Stomach (tissue), 9 donors: ENCODE data around the gene MRPS17. TPM values are rescaled to one million over a fixed set of nuclear protein-coding genes. Genes with fewer than 3 reads are reported as not detected.

ENCODE experiments used
- DNase-seq, 2 donors: peaks; one replicate each; pipeline versions ENCODE4 v3.0.0 to v3.0.0-alpha.2; 2013 to 2019
- H3K27ac ChIP-seq, 5 donors: fragments of 200-600 bp in 4 of 5; sonication (generic) in 4 of 5; one replicate each; pipeline ENCODE4 v1.5.1; 2013 to 2019; ENCODE audit warnings: mild to moderate bottlenecking in 1 of 5, moderate library complexity in 1 of 5
- H3K27me3 ChIP-seq, 3 donors: fragments of 200-600 bp; sonication (generic); one replicate each; pipeline ENCODE4 v1.5.1; 2017 to 2019; ENCODE audit warnings: mixed run types in 1 of 3
- H3K36me3 ChIP-seq, 4 donors: fragments of 200-600 bp; sonication (generic); 1 replicate in 3 of 4; 2 replicates in 1 of 4; pipeline ENCODE4 v1.5.1; 2016 to 2019
- H3K4me1 ChIP-seq, 4 donors: fragments of 200-600 bp; sonication (generic); one replicate each; pipeline ENCODE4 v1.5.1; 2016 to 2019
- H3K4me3 ChIP-seq, 4 donors: fragments of 200-600 bp; sonication (generic) in 3 of 4; one replicate each; pipeline ENCODE4 v1.5.1; 2016 to 2019; ENCODE audit warnings: mild to moderate bottlenecking in 1 of 4
- H3K9me3 ChIP-seq, 4 donors: fragments of 200-600 bp; sonication (generic); one replicate each; pipeline ENCODE4 v1.5.1; 2016 to 2019
- CTCF ChIP-seq, 7 experiments: fragments of 450-650 bp in 4 of 7; fragments of 200-600 bp in 3 of 7; sonication (generic) in 3 of 7; IDR thresholded peaks; one replicate each; pipeline ENCODE4 v1.5.1; 2016 to 2019; ENCODE audit warnings: antibody characterized with exemption in 7 of 7, control low read depth in 2 of 7, mild to moderate bottlenecking in 1 of 7
- EP300 ChIP-seq: sonication (generic); formaldehyde crosslinking; IDR thresholded peaks from one replicate; pipeline ENCODE4 v1.6.1; 2017; ENCODE audit warnings: antibody characterized with exemption
- POLR2A ChIP-seq, 4 donors: fragments of 450-650 bp; IDR thresholded peaks; one replicate each; pipeline ENCODE4 v1.6.1; 2016; ENCODE audit warnings: antibody characterized with exemption in 4 of 4, control low read depth in 2 of 4, mild to moderate bottlenecking in 1 of 4, moderate library complexity in 1 of 4
- POLR2AphosphoS5 ChIP-seq, 3 donors: sonication (generic); formaldehyde crosslinking; IDR thresholded peaks; one replicate each; pipeline ENCODE4 v1.6.1; 2016; ENCODE audit warnings: antibody characterized with exemption in 3 of 3
- WGBS, 5 donors: extraction: QIAGEN DNeasy Blood & Tissue Kit in 3 of 5; methylation state at CpG; one replicate each; pipeline versions ENCODE4 v1.1.5 to v1.1.7; 2013 to 2018; 5-methylcytosine and 5-hydroxymethylcytosine counted together
- intact Hi-C: fragments of 100-400 bp; cut with DNase I; formaldehyde crosslinking; loops from one replicate; pipeline ENCODE4 v1.15.1; 2023; ENCODE audit warnings: low total_unique reads
- polyA plus RNA-seq, 3 donors: library from polyadenylated mRNA; stranded (reverse); fragments of 200-250 nt; gene quantifications; one replicate each; pipeline ENCODE4 v1.2.3, GENCODE V29; 2013
- total RNA-seq, 5 donors: library from RNA; depleted of rRNA; stranded (reverse); fragments of >200 nt; gene quantifications; one replicate each; pipeline versions ENCODE4 v1.1.0 to v1.2.3, GENCODE V29; 2014 to 2016
- donor health status: healthy with polysubstance abuse.
- donor health status: Bipolar disorder and iron deficiency.
- donor health status: healthy.

Gene MRPS17
- total and polyA plus RNA-seq, 8 donors: 1.0 to 15.0 (median 10.6) TPM; not detected in 2

- intact Hi-C loops: no loop called here
- no peak for TF ChIP-seq POLR2AphosphoS5 (IDR thresholded peaks at IDR 0.05)
- TF ChIP-seq EP300: no peak
- TF ChIP-seq POLR2A (IDR thresholded peaks at IDR 0.05): no peak
- TF ChIP-seq CTCF (IDR thresholded peaks at IDR 0.05): no peak
- peak overlapping the region; percentile 67 to 73 (median 70) for H3K4me3 ChIP-seq
- H3K4me1 ChIP-seq: peaks cover 8 to 39% (median 28%) of the 10 kb centered on the region in 4 donors
- 72 to 79% (median 73%) methylated on average over 15 of the region's 15 CpGs for WGBS, 5 donors
- DNase-seq: no peak
- H3K36me3 ChIP-seq: peaks cover 0 to 8% (median 8%) of the 10 kb centered on the region in 4 donors
- H3K27me3 ChIP-seq: no peaks in the 10 kb centered on the region
- no peaks in the 10 kb centered on the region for H3K9me3 ChIP-seq
- H3K27ac ChIP-seq: peak overlapping the region; percentile 91 to 97 (median 96)
These were observed 12.0 kb downstream of the MRPS17 start for GRCh38 chr7:55963584-55964168.

- Histone ChIP-seq H3K27ac (peak within 1 kb of the TSS; percentile 91 to 97 (median 96)), H3K9me3 (no peaks in the 10 kb centered on the region), H3K36me3 (peaks cover 0 to 16% (median 13%) of the 10 kb centered on the region in 4 donors), H3K4me3 (peak within 1 kb of the TSS; percentile 67 to 73 (median 70)), H3K27me3 (no peaks in the 10 kb centered on the region), H3K4me1 (peaks cover 8 to 47% (median 28%) of the 10 kb centered on the region in 4 donors)
- 0 to 1% (median 0%) methylated on average over 15 to 105 of the region's 105 CpGs for WGBS, 5 donors
- peak; percentile 80 to 89 for DNase-seq
- peak in 2 of 3 donors; percentile 37 to 42 for TF ChIP-seq POLR2AphosphoS5 (IDR thresholded peaks at IDR 0.05)
- no peak for TF ChIP-seq POLR2A (IDR thresholded peaks at IDR 0.05)
- peak in 3 of 7 experiments; percentile 29 to 91 (median 44) for TF ChIP-seq CTCF (IDR thresholded peaks at IDR 0.05)
- intact Hi-C loops: no loop called here
These were observed 12.8 kb downstream of the MRPS17 start, which contains the start of gene NIPSNAP2 for GRCh38 chr7:55964261-55965099. TSS of gene NIPSNAP2 (plus strand) at chr7:55964585. CDS start at chr7:55964610, 25 bp downstream.

GRCh38 chr7:55965100-55965470, 13.4 kb downstream of the MRPS17 start:
- no peak for DNase-seq
- intact Hi-C loops: no loop called here
- Histone ChIP-seq H3K27ac (peak overlapping the region; percentile 91 to 97 (median 96)), H3K36me3 (peaks cover 0 to 20% (median 15%) of the 10 kb centered on the region in 4 donors), H3K4me1 (peaks cover 8 to 50% (median 28%) of the 10 kb centered on the region in 4 donors), H3K4me3 (peak overlapping the region; percentile 67 to 73 (median 70)), H3K9me3 (no peaks in the 10 kb centered on the region), H3K27me3 (no peaks in the 10 kb centered on the region)
- 2 to 4% (median 3%) methylated on average over 11 to 14 of the region's 14 CpGs for WGBS, 5 donors
- TF ChIP-seq POLR2AphosphoS5 (IDR thresholded peaks at IDR 0.05) (no peak), EP300 (no peak), CTCF (IDR thresholded peaks at IDR 0.05) (no peak), POLR2A (IDR thresholded peaks at IDR 0.05) (no peak)

- H3K27me3 ChIP-seq: no peaks in the 10 kb centered on the region
- intact Hi-C loops: no loop called here
- peak in 1 of 2 donors; percentile 13 for DNase-seq
- peak overlapping the region in 4 of 5 donors; percentile 91 to 97 (median 96) for H3K27ac ChIP-seq
- no peak for TF ChIP-seq EP300
- TF ChIP-seq POLR2A (IDR thresholded peaks at IDR 0.05): no peak
- TF ChIP-seq POLR2AphosphoS5 (IDR thresholded peaks at IDR 0.05): no peak
- TF ChIP-seq CTCF (IDR thresholded peaks at IDR 0.05): no peak
- WGBS, 5 donors: 70 to 75% (median 71%) methylated on average over 13 of the region's 13 CpGs
- peak overlapping the region; percentile 67 to 73 (median 70) for H3K4me3 ChIP-seq
- peaks cover 12 to 58% (median 36%) of the 10 kb centered on the region in 4 donors for H3K4me1 ChIP-seq
- peaks cover 0 to 26% (median 17%) of the 10 kb centered on the region in 4 donors for H3K36me3 ChIP-seq
- no peaks in the 10 kb centered on the region for H3K9me3 ChIP-seq
These were observed 14.2 kb downstream of the MRPS17 start for GRCh38 chr7:55965805-55966421.
